AG04450 (cell line): ENCODE results near the gene CNTROB. TPM values are rescaled to one million over a fixed set of nuclear protein-coding genes. Genes with fewer than 3 reads are reported as not detected.

Experiments
- CTCF ChIA-PET: fragments of 300-600, 350-600 bp; formaldehyde crosslinking; extraction: SDS; loops from one replicate; lab custom pipeline; 2022; ENCODE audit warnings: antibody characterized with exemption, inconsistent platforms; lab: Charles Lee
- POLR2A ChIA-PET: fragments of 350-600 bp; formaldehyde crosslinking; extraction: SDS; loops from one replicate; lab custom pipeline; 2021; ENCODE audit warnings: antibody characterized with exemption, inconsistent platforms; lab: Yijun Ruan, JAX
- DNase-seq: peaks from one replicate; pipeline ENCODE4 v3.0.0-alpha.2; 2011; ENCODE audit warnings: low read depth, low spot score
- H3K27ac ChIP-seq: one replicate; pipeline ENCODE4 v1.5.1; 2012; ENCODE audit warnings: low read depth, low read length, control low read depth
- H3K27me3 ChIP-seq: one replicate; pipeline ENCODE4 v1.6.0; 2012; ENCODE audit warnings: low read length; ENCODE audit not compliant: control insufficient read depth, insufficient read depth
- H3K4me3 ChIP-seq: 2 replicates; pipeline ENCODE4 v1.5.1; 2011; ENCODE audit warnings: mild to moderate bottlenecking, low read depth, low read length, control low read depth
- H3K9me3 ChIP-seq: 2 replicates; pipeline ENCODE4 v1.5.1; 2012; ENCODE audit warnings: low read length; ENCODE audit not compliant: control insufficient read depth, insufficient read depth
- CTCF ChIP-seq: IDR thresholded peaks from 2 replicates; pipeline ENCODE4 v1.5.1; 2011; ENCODE audit warnings: low read depth, low read length, control low read depth, inconsistent platforms
- polyA plus RNA-seq: library from polyadenylated mRNA; depleted of rRNA; stranded (reverse); fragments of >200 nt; gene quantifications from 2 replicates; pipeline ENCODE4 v1.2.3, GENCODE V29; 2011

The CNTROB gene
- polyA plus RNA-seq, 1 experiment, result 11.3 TPM

GRCh38 chr17:7967751-7968150 lies 35.7 kb downstream of the CNTROB start:
- H3K4me3 ChIP-seq, result no peak overlapping the region
- POLR2A ChIA-PET, result no interaction called here
- CTCF ChIA-PET, result no interaction called here
- no peak overlapping the region for H3K27ac ChIP-seq
- DNase-seq, result no peak
- H3K9me3 ChIP-seq, result no peaks in the 10 kb centered on the region
- no peak for TF ChIP-seq CTCF
- peaks cover 5% of the 10 kb centered on the region for H3K27me3 ChIP-seq

GRCh38 chr17:7969433-7969832 lies 37.4 kb downstream of the CNTROB start:
- DNase-seq, result no peak
- POLR2A ChIA-PET, result no interaction called here
- TF ChIP-seq CTCF, result no peak
- no peak overlapping the region for H3K4me3 ChIP-seq
- H3K27me3 ChIP-seq, result peaks cover 2% of the 10 kb centered on the region
- H3K27ac ChIP-seq, result no peak overlapping the region
- CTCF ChIA-PET, result interaction anchor here (0.7 kb wide), 1 partner anchor 208 kb away, joined by 4 read pairs; no protein-coding TSS in a partner anchor
- H3K9me3 ChIP-seq, result no peaks in the 10 kb centered on the region; the same call in 1 of the 2 replicates

GRCh38 chr17:7971651-7972050 lies 39.6 kb downstream of the CNTROB start:
- ChIA-PET POLR2A (no interaction called here), CTCF (interaction anchor here (0.6 to 1.8 kb wide), 3 partner anchors 39 to 166 kb away, joined by 3 to 7 read pairs (median 3); partner anchors contain the start of genes CNTROB and TRAPPC1)
- DNase-seq, result no peak
- no peak overlapping the region for H3K4me3 ChIP-seq
- no peak overlapping the region for H3K27ac ChIP-seq
- peaks cover 4% of the 10 kb centered on the region for H3K27me3 ChIP-seq
- peaks cover 7% of the 10 kb centered on the region for H3K9me3 ChIP-seq
- no peak for TF ChIP-seq CTCF

- Histone ChIP-seq H3K9me3 (peaks cover 7% of the 10 kb centered on the region), H3K27me3 (peaks cover 4% of the 10 kb centered on the region), H3K27ac (no peak overlapping the region), H3K4me3 (no peak overlapping the region)
- ChIA-PET CTCF (interaction anchor here (0.6 to 1.8 kb wide), 7 partner anchors 10 to 98 kb away, joined by 3 to 7 read pairs (median 4); partner anchors contain the start of genes CNTROB and TRAPPC1), POLR2A (no interaction called here)
- no peak for DNase-seq
- peak; percentile 46 for TF ChIP-seq CTCF
These were observed 40.3 kb downstream of the CNTROB start for GRCh38 chr17:7972131-7972785.

GRCh38 chr17:7974638-7975131 lies 42.7 kb downstream of the CNTROB start:
- CTCF ChIA-PET, result interaction anchor here (1.3 kb wide), 1 partner anchor 15 kb away, joined by 4 read pairs; no protein-coding TSS in a partner anchor
- Histone ChIP-seq H3K4me3 (no peak overlapping the region), H3K27ac (no peak overlapping the region), H3K27me3 (peaks cover 4% of the 10 kb centered on the region), H3K9me3 (peaks cover 7% of the 10 kb centered on the region)
- no peak for DNase-seq
- no peak for TF ChIP-seq CTCF
- POLR2A ChIA-PET, result no interaction called here
